HG03460 (cell line): ENCODE data around the gene STX8.
"Not testable (repeated sequence)": the region's sequence is repeated elsewhere in the genome, so short reads cannot be mapped to it uniquely, and the experiment has no call there.

Experiments
- ATAC-seq: cut with Tn5 transposase; IDR thresholded peaks from one replicate; pipeline ENCODE4 v1.9.1; 2021; ENCODE audit not compliant: unreplicated experiment

STX8 gene

GRCh38 chr17:9557161-9557755, 18.4 kb downstream of the STX8 start:
- no peak for ATAC-seq

- ATAC-seq: not testable (repeated sequence)
These were observed 20.9 kb downstream of the STX8 start for GRCh38 chr17:9554715-9555114.

DNA sequence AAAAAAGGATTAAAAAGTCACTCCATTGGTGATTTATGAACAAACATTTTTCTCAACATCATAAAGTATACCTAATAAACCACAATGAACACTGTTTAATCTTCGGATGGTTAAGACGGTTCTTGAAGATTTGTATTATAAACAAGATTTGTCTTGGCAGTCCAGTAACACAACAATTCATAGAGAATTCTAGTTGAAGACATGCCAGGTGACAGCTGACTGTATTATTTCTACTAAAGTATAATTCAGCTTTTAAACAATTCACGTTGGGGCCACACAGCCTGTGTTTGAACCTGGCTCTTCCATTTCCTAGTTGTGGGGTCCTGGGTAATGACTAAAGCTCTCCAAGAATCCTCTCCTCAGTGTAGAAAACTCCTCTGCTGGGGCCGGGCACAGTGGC, 22.0 kb downstream of the STX8 start:
- no peak for ATAC-seq

DNA sequence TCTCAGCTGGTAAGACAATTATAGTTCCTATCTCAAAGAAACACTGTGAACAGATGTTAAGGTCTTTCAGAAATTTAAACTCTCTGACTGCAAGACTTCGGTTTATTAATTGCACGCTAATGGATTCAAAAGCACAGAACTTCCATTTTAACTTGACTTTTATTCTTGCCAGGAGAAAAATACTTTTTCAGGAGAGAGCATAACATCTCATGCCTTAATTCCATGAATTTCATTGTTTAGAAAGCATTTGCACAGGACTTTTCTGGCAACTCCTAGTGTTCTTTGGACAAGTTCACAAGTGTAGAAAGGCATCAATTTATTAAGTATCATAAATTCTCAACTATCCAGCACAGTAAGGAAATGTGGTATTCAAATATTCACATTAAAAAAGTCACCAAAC, 22.4 kb downstream of the STX8 start:
- ATAC-seq: no peak

- ATAC-seq: no peak
These were observed 26.4 kb downstream of the STX8 start for GRCh38 chr17:9549215-9549614.

- ATAC-seq: no peak
These were observed 31.4 kb downstream of the STX8 start for GRCh38 chr17:9544221-9544620.

DNA sequence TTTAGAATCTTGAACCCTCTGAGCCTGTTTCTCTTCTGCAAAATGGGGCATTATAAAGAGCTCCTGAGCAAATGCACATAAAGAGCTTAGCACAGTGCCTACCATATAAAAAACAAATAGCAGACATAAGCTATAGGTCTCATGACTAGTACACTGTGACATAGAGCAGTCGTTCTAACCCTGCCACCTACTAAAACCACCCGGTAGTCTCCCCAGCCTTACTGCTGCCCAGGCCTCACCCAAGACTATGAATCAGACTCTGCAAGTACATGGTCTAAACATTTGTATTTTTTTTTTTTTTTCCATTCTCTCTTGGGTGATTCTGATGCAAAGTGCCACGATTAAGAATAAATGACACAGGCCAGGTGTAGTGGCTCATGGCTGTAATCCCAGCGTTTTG, 33.9 kb downstream of the STX8 start:
- no peak for ATAC-seq

DNA sequence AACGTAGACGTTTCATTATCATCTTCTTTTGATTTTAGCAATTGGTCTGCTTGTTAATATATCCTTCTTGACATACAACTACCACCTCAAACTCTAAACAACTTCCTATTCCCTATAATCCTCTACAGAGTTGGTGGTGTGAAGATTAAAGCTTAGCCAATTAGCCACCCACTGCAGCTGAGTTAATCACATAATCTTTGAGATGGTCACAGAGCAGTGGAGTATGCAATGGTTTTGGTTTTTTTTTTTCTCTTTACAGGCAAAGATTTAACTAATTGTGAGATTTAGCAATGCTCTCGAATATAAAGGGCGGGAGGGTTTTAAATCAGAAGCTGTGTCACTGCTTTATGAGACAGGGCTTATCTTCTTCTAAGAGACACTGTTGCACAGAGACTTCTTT, 37.0 kb downstream of the STX8 start:
- ATAC-seq: no peak

DNA sequence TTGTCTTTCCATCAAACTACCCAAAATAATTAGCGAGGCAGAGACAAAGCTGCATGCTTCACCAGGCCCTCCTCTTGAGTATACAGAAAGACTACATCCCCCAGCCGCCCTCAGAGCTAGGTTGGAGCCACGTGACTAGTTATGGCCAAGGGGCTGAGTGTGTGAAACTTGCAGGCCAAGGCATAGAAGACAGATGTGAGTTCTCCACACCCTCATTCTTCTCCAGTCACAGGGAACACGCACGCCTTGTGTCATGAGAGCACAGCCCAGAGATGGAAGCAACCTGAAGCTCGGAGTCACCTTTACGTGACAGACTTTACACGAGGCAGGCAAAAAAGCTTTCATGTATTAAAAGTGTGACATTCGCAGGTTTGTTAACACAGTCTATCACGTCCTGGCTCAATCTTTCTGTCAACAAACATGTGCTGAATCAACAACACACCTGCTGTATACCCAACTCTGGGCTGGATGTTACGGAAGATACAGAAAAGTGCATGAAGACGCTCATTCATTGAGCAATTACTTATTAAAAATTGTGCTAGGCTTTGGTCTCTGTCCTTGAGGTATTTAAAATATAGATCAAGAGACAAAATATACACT, 38.3 kb downstream of the STX8 start:
- ATAC-seq: no peak

GRCh38 chr17:9536061-9536460, 39.6 kb downstream of the STX8 start:
- ATAC-seq: no peak

DNA sequence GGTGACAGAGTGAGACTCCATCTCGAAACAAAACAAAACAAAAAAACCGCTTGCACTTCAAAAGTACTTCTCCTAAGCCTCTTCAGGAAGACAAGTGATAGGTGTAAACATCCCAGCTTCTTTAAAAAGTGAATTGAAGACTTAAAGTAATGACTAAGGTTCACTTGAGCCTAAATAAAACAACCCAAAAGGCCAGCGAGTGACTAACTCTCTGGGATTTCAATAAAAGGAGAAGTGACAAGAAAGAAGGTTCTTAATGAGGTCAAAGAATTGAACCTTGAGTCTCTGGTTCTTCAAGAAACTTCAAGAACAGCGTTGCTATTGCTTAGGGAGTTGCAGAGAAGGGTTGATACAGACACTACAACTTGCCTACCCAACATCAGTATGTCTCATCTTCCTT, 42.2 kb downstream of the STX8 start:
- ATAC-seq: no peak

DNA sequence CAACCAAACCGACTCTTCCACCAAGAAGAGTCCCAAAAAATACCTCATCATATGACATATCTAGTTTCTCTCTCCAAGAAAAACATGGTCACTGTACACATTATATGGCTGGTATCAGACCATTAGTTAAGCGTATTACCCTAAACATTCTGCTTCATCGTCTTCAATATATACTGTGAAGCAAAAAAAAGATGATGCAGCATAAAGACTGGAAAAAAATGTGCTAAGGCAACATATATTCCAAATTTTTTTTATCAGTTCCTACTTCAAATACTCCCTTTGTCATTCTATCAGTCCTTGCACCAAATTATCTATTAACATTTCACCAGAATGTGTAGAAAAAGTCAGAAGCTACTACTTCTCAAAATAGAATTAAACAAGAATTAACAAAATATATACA, 42.9 kb downstream of the STX8 start:
- no peak for ATAC-seq

GRCh38 chr17:9531034-9531433, 44.6 kb downstream of the STX8 start:
- ATAC-seq: no peak

GRCh38 chr17:9529033-9529700, 46.5 kb downstream of the STX8 start:
- no peak for ATAC-seq

DNA sequence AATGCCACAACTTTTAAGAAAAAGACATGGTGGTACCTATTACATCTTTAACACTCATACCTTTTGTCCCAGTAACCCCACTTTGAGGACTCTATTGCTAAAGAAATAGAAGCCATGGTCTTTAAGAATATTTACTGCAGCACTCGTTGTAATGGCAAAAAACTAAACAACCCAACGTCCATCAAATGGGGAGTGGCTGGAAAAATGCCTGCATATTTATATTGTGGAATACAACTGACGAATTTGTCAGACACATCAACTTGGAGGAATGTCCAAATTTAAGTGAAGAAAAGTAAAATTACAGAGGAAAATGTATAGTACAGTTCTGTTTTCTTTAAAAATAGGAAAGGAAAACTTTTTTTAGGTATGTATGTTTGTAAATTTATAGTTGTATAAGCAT, 47.8 kb downstream of the STX8 start:
- ATAC-seq: no peak

DNA sequence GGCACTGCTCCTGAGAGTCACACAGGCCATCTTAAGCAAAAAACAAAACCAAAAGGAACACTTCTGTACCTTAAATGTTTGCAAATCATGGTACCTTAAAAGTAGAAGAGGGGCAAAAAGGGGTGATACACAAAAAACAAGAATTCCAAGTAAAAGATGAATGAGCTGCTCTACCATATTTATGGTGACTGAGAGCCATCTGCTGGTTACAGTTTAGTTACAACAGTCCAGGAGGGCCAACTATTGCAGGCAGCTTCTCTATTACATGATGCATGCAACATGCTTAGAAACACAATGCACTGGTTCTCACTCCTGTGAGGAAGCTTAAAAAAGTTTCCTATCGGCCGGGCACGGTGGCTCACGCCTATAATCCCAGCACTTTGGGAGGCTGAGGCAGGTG, 53.5 kb downstream of the STX8 start:
- no peak for ATAC-seq

GRCh38 chr17:9521062-9521461, 54.6 kb downstream of the STX8 start:
- ATAC-seq: no peak

GRCh38 chr17:9520649-9521048, 55.0 kb downstream of the STX8 start:
- no peak for ATAC-seq

- no peak for ATAC-seq
These were observed 55.9 kb downstream of the STX8 start for GRCh38 chr17:9519583-9520272.

DNA sequence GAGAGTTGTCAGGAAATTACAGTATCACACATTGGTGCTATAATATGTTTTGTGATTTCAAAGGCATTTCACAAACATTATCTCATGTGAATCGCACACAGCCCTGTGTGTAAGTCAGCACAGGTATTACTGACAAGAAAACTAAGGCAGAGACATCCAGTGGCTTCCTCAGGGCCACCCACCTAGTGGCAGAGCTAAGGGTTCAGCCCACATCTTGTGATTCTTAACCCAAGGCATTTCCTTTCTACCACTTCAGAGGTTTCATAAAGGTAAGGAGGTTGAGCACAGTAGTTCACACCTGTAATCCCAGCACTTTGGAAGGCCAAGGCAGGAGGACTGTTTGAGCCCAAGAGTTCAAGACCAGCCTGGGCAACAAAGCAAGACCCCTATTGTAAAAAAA, 58.2 kb downstream of the STX8 start:
- ATAC-seq: no peak

DNA sequence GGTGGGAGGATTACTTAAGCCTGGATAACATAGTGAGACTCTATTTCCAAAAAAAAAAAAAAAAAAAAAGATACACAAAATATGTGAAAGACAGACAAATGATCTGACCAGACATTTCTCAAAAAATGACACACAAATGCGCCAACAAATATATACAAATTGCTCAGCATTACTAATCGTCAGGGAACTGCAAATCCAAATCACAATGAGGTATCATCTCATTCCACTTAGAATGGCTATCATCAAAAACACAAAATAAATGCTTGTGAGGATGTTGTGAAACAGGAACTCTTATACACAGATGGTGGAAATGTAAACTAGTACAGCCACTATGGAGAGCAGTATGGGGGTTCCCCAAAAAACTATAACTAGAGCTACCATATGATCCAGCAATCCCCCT, 62.4 kb downstream of the STX8 start:
- ATAC-seq: no peak
